ENCODE data around the gene KCNMA1. TPM values are rescaled to one million over a fixed set of nuclear protein-coding genes. Genes with fewer than 3 reads are reported as not detected.

The KCNMA1 gene
- total and polyA plus RNA-seq, 9 of the 15 experiments (the other 6 are each of a cell fraction or from before 2014, with no cell fraction given), result 0.01 to 0.95 (median 0.15) TPM; not detected in 4

DNA sequence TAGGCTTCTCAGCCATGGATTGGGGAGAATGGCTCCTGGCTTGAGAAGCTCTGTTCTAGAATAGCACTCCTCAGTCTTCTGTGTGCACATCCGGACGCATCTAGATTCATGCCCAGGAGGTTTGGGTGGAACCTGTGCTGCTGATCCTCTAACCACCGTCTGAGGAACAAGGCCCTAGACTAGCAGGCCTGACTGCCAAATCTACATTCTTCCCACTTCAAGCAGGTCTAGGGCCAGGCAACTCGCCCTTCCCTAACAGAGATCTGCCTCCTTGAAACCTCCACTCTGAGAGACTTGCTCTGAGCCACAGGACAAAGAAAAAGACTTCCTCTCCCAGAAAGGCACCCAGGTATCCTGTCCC, 61.6 kb downstream of the KCNMA1 start:
- no peak for TF ChIP-seq ARID4B (CRISPR knock-in tag; IDR thresholded peaks at IDR 0.05)
- TF ChIP-seq, protein P1, sequence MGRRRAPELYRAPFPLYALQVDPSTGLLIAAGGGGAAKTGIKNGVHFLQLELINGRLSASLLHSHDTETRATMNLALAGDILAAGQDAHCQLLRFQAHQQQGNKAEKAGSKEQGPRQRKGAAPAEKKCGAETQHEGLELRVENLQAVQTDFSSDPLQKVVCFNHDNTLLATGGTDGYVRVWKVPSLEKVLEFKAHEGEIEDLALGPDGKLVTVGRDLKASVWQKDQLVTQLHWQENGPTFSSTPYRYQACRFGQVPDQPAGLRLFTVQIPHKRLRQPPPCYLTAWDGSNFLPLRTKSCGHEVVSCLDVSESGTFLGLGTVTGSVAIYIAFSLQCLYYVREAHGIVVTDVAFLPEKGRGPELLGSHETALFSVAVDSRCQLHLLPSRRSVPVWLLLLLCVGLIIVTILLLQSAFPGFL (CRISPR knock-in tag; IDR thresholded peaks at IDR 0.05), result no peak
- no peak for TF ChIP-seq ZNF253 (CRISPR knock-in tag; conservative IDR thresholded peaks at IDR 0.05)
- TF ChIP-seq TCF7L2 (IDR thresholded peaks at IDR 0.05; ENCODE audit: low read depth, low read length), result no peak
- BruUV-seq (replicated peaks), result no TSS peak
- Histone ChIP-seq H3K79me2 (ENCODE audit: control insufficient read depth, insufficient read depth, low read length) (no peaks in the 10 kb centered on the region), H3K4me1 (replicated peaks in 1 of 2; ENCODE audit: control insufficient read depth in 2 of 2, insufficient read depth in 2 of 2, low read length in 2 of 2) (no peaks in the 10 kb centered on the region), H3K9me1 (ENCODE audit: control insufficient read depth, insufficient read depth, low read length) (no peaks in the 10 kb centered on the region), H3K36me3 (ENCODE audit: control insufficient read depth, insufficient read depth, low read length) (no peaks in the 10 kb centered on the region), H3K9me3 (replicated peaks; ENCODE audit: control insufficient read depth, insufficient read depth, low read depth, low read length) (no peaks in the 10 kb centered on the region), H3K4me2 (ENCODE audit: insufficient read depth, low read length) (no peak overlapping the region), H3K4me3 (no peak overlapping the region), H3K9ac (ENCODE audit: insufficient read depth in 1 of 2, low read depth in 2 of 2, low read length in 2 of 2) (no peak overlapping the region), H3K27ac (ENCODE audit: extremely low read depth, low read depth, low read length) (no peak overlapping the region), H2AFZ (ENCODE audit: low read depth, low read length) (no peak overlapping the region), H4K20me1 (replicated peaks; ENCODE audit: control insufficient read depth, insufficient read depth, low read length) (no peaks in the 10 kb centered on the region; the same call in 1 of the 2 replicates), H3K27me3 (ENCODE audit: control insufficient read depth in 2 of 2, insufficient read depth in 2 of 2, low read length in 2 of 2) (peaks cover 14 to 46% of the 10 kb centered on the region in 2 experiments; a peak in 4 of 5 replicates)
- DNase-seq (ENCODE audit: extremely low read depth in 1 of 4, low spot score in 3 of 4) (no peak), ATAC-seq (no peak), FAIRE-seq (no peak)
- ChIA-PET POLR2A (interaction anchor here (0.8 to 1.0 kb wide), 2 partner anchors 9 to 32 kb away, joined by 3 read pairs; no protein-coding TSS in a partner anchor), CTCF (ENCODE audit: low intra/inter-chr PET ratio) (no interaction called here)
- in situ Hi-C loops (cut with MboI) (no loop called here), intact Hi-C loops (cut with micrococcal nuclease) (no loop called here)
- WGBS (ENCODE audit: insufficient coverage, low coverage, missing lambda C conversion rate), result 1% methylated on average over 4 of the region's 4 CpGs
